Esophagus muscularis mucosa (tissue), 3 donors: ENCODE data around the gene KIR3DL1.
"Not testable (repeated sequence)": the region's sequence is repeated elsewhere in the genome, so short reads cannot be mapped to it uniquely, and the experiment has no call there.

Experiments used
- CTCF ChIP-seq, 3 experiments: fragments of 200-600 bp in 2 of 3; fragments of 450-650 bp in 1 of 3; sonication (generic) in 2 of 3; IDR thresholded peaks; one replicate each; pipeline ENCODE4 v1.5.1; 2017 to 2019; ENCODE audit warnings: antibody characterized with exemption in 3 of 3, mild to moderate bottlenecking in 2 of 3, moderate library complexity in 1 of 3
- POLR2A ChIP-seq: fragments of 450-650 bp; IDR thresholded peaks from one replicate; pipeline ENCODE4 v1.6.1; 2017; ENCODE audit warnings: antibody characterized with exemption, moderate library complexity, mild to moderate bottlenecking, low read depth

GRCh38 chr19:54770511-54770910, 45.8 kb upstream of the KIR3DL1 start:
- TF ChIP-seq CTCF (IDR thresholded peaks at IDR 0.05); POLR2A: not testable (repeated sequence)
